ENCODE measurements around the gene FMO3. TPM values are rescaled to one million over a fixed set of nuclear protein-coding genes. Genes with fewer than 3 reads are reported as not detected.

The FMO3 gene
- total and polyA plus RNA-seq, 2 donors (not counting 3 experiments of a cell fraction or from before 2014, with no cell fraction given) = not detected

DNA sequence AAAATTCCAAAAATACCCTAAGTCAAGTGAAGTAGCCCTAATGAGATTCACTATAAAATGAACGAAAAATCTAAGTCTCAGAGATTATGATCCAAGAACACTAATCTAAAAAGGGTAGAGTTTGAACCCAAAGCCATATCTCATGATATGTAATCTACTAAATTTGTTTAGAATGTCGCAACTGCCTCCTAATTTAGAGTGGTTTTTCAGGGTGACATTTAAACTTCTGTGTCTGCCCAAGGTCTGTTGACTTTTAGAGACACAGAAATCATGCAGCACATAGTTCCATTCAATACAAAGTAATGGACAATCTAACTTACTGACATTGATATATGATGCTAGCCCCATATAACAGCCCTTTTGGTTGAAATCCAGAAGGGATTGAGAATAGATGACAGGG, 28.9 kb downstream of the FMO3 start:
- DNase-seq (ENCODE audit: low read depth, low spot score) (no peak), FAIRE-seq (no peak)
- H3K9ac ChIP-seq (replicated peaks; ENCODE audit: extremely low read depth, insufficient read depth, low read length) = no peak overlapping the region
- POLR2A ChIA-PET = no interaction called here
- dilution Hi-C loops (cut with MboI; ENCODE audit: extremely low pct_ligation_motif_present, low sequenced_read_pairs) = no loop called here
- no peaks in the 10 kb centered on the region for H3K79me2 ChIP-seq (ENCODE audit: control insufficient read depth, insufficient read depth, low read length)
- H4K20me1 ChIP-seq (replicated peaks; ENCODE audit: control insufficient read depth, extremely low read depth, insufficient read depth, low read length) = no peaks in the 10 kb centered on the region
- intact Hi-C loops (cut with micrococcal nuclease) = no loop called here
- H3K4me3 ChIP-seq (replicated peaks in 1 of 3; ENCODE audit: insufficient read depth in 1 of 3, low read depth in 1 of 3, low read length in 3 of 3) = no peak overlapping the region
- CTCF ChIA-PET = no interaction called here
- H2AFZ ChIP-seq (ENCODE audit: low read depth, low read length) = no peak overlapping the region
- TF ChIP-seq, protein P1, sequence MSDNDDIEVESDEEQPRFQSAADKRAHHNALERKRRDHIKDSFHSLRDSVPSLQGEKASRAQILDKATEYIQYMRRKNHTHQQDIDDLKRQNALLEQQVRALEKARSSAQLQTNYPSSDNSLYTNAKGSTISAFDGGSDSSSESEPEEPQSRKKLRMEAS (IDR thresholded peaks at IDR 0.05; ENCODE audit: insufficient read depth, insufficient read length) = no peak
- TF ChIP-seq MYC (IDR thresholded peaks at IDR 0.05; ENCODE audit: low read depth, low read length) (no peak), FOS (IDR thresholded peaks at IDR 0.05; ENCODE audit: borderline replicate concordance, insufficient read depth, low read length) (no peak), POLR2A (IDR thresholded peaks at IDR 0.05; ENCODE audit: low read depth, low read length) (no peak), JUN (IDR thresholded peaks at IDR 0.05; ENCODE audit: borderline replicate concordance, insufficient read depth, insufficient read length, low read depth) (no peak)
- no peaks in the 10 kb centered on the region for H3K27me3 ChIP-seq (ENCODE audit: control insufficient read depth in 2 of 2, insufficient read depth in 2 of 2, low read length in 2 of 2)
- H3K36me3 ChIP-seq (ENCODE audit: control insufficient read depth in 2 of 2, extremely low read depth in 1 of 2, insufficient read depth in 2 of 2, low read length in 2 of 2) = no peaks in the 10 kb centered on the region
- no peaks in the 10 kb centered on the region for H3K4me1 ChIP-seq (ENCODE audit: control insufficient read depth, extremely low read depth, insufficient read depth, low read length)
- H3K9me1 ChIP-seq (replicated peaks; ENCODE audit: control insufficient read depth, extremely low read depth, insufficient read depth, low read length) = no peaks in the 10 kb centered on the region
- H3K27ac ChIP-seq (ENCODE audit: insufficient read depth, low read depth, low read length) = no peak overlapping the region
- BruUV-seq (replicated peaks) = no TSS peak
- no peaks in the 10 kb centered on the region for H3K9me3 ChIP-seq (replicated peaks; ENCODE audit: control insufficient read depth, insufficient read depth, low read length)
- H3K4me2 ChIP-seq (ENCODE audit: insufficient read depth, low read length) = no peak overlapping the region

DNA sequence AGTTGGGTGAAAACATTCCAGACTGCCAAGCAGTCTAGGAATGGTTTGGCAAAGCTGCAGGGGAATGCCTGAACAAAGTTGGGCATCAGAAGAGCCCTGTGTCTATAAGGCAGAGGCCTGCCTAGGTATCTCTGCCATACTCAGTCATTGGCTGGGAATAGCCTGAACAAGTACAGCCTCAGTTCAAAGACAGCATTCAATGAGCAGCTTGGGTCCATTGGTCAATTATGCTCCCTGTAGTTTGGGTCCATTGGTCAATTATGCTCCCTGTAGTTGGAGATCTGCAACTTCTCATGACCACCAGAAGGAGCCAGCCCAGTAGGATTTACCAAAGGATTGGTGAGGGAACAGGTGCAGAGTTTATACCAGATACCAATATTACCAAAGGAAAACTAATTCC, 31.6 kb downstream of the FMO3 start:
- Histone ChIP-seq H4K20me1 (replicated peaks; ENCODE audit: control insufficient read depth, extremely low read depth, insufficient read depth, low read length) (no peaks in the 10 kb centered on the region), H3K4me3 (replicated peaks in 1 of 3; ENCODE audit: insufficient read depth in 1 of 3, low read depth in 1 of 3, low read length in 3 of 3) (no peak overlapping the region), H2AFZ (ENCODE audit: low read depth, low read length) (no peak overlapping the region), H3K36me3 (ENCODE audit: control insufficient read depth in 2 of 2, extremely low read depth in 1 of 2, insufficient read depth in 2 of 2, low read length in 2 of 2) (no peaks in the 10 kb centered on the region), H3K79me2 (ENCODE audit: control insufficient read depth, insufficient read depth, low read length) (no peaks in the 10 kb centered on the region), H3K9me1 (replicated peaks; ENCODE audit: control insufficient read depth, extremely low read depth, insufficient read depth, low read length) (no peaks in the 10 kb centered on the region), H3K4me2 (ENCODE audit: insufficient read depth, low read length) (no peak overlapping the region), H3K4me1 (ENCODE audit: control insufficient read depth, extremely low read depth, insufficient read depth, low read length) (no peaks in the 10 kb centered on the region), H3K9me3 (replicated peaks; ENCODE audit: control insufficient read depth, insufficient read depth, low read length) (no peaks in the 10 kb centered on the region), H3K27ac (ENCODE audit: insufficient read depth, low read depth, low read length) (no peak overlapping the region), H3K9ac (replicated peaks; ENCODE audit: extremely low read depth, insufficient read depth, low read length) (no peak overlapping the region), H3K27me3 (ENCODE audit: control insufficient read depth in 2 of 2, insufficient read depth in 2 of 2, low read length in 2 of 2) (no peaks in the 10 kb centered on the region)
- dilution Hi-C loops (cut with MboI; ENCODE audit: extremely low pct_ligation_motif_present, low sequenced_read_pairs) (no loop called here), intact Hi-C loops (cut with micrococcal nuclease) (no loop called here)
- BruUV-seq (replicated peaks) = no TSS peak
- ChIA-PET POLR2A (no interaction called here), CTCF (no interaction called here)
- DNase-seq (ENCODE audit: low read depth, low spot score) = no peak
- no peak for FAIRE-seq
- TF ChIP-seq JUN (IDR thresholded peaks at IDR 0.05; ENCODE audit: borderline replicate concordance, insufficient read depth, insufficient read length, low read depth) (no peak), POLR2AphosphoS5 (IDR thresholded peaks at IDR 0.05; ENCODE audit: insufficient read depth, low read depth, low read length) (no peak), POLR2A (IDR thresholded peaks at IDR 0.05; ENCODE audit: low read depth, low read length) (no peak)
